H1 (cell line): ENCODE data around the gene C1QL3. TPM values are rescaled to one million over a fixed set of nuclear protein-coding genes. Genes with fewer than 3 reads are reported as not detected.

Source experiments
- CHD7 ChIP-seq: fragments of 300-600 bp; sonication (generic); IDR thresholded peaks from 2 replicates; pipeline ENCODE4 v1.7.1; 2012; ENCODE audit warnings: low read length, moderate library complexity, mild to moderate bottlenecking, inconsistent platforms; ENCODE audit not compliant: insufficient replicate concordance
- EP300 ChIP-seq, 2 experiments: IDR thresholded peaks; 1 replicate in 1 of 2; 2 replicates in 1 of 2; pipeline ENCODE4 v1.6.1; 2011 to 2012; ENCODE audit warnings: low read depth in 2 of 2, low read length in 2 of 2, mild to moderate bottlenecking in 2 of 2, borderline replicate concordance in 1 of 2, inconsistent platforms in 1 of 2, moderate library complexity in 1 of 2
- polyA plus RNA-seq, 7 experiments: library from polyadenylated mRNA; depleted of rRNA in 3 of 7; stranded (reverse) in 5 of 7; unstranded in 2 of 7; fragments of >200 nt in 5 of 7; fragments of 200-250 nt in 2 of 7; gene quantifications; 1 replicate in 5 of 7; 2 replicates in 1 of 7; 4 replicates in 1 of 7; pipeline versions ENCODE4 v1.2.1 to v1.2.3, GENCODE V29; 2011 to 2013; ENCODE audit warnings: missing spikeins in 2 of 7, mixed read lengths in 2 of 7
- total RNA-seq: library from RNA; stranded (reverse); fragmentation: NEBNext Ultra II Directional; extraction: Animal tissue kit (Norgen Biotek cat#: 25700); gene quantifications from 2 replicates; pipeline ENCODE4 v1.2.1, GENCODE V29; 2021

Gene C1QL3
- total and polyA plus RNA-seq, 2 of the 8 experiments (the other 6 are each of a cell fraction or from before 2014, with no cell fraction given) = 1.0 to 1.8 TPM

GRCh38 chr10:16570731-16571130 lies 49.1 kb upstream of the C1QL3 start (continued):
- TF ChIP-seq CHD7 (no peak), EP300 (IDR thresholded peaks at IDR 0.05; ENCODE audit: borderline replicate concordance in 1 of 2, low read depth in 2 of 2, low read length in 2 of 2) (no peak)
- TF ChIP-seq, all 59 proteins: peak for 0
